ENCODE results near the gene SLC49A3. TPM values are rescaled to one million over a fixed set of nuclear protein-coding genes. Genes with fewer than 3 reads are reported as not detected.
A peak's percentile ranks its signal among the peaks of the same experiment; 100 is the strongest.
"Not testable (repeated sequence)": the region's sequence is repeated elsewhere in the genome, so short reads cannot be mapped to it uniquely, and the experiment has no call there.

The SLC49A3 gene
- total and polyA plus RNA-seq, 2 donors (not counting 1 experiment from before 2014, with no cell fraction given): 0.42 to 5.1 TPM

GRCh38 chr4:706834-707598, 18.1 kb upstream of the SLC49A3 start:
- Histone ChIP-seq H3K36me3 (ENCODE audit: control insufficient read depth, insufficient read depth, low read length) (no peaks in the 10 kb centered on the region), H4K20me1 (ENCODE audit: control insufficient read depth, extremely low read depth, insufficient read depth, low read length) (peaks cover 3% of the 10 kb centered on the region)

GRCh38 chr4:706083-706633, 17.2 kb upstream of the SLC49A3 start:
- not testable (repeated sequence) for H3K36me3 ChIP-seq (ENCODE audit: control insufficient read depth, insufficient read depth, low read length); H3K4me1 ChIP-seq (ENCODE audit: control insufficient read depth, extremely low read depth, insufficient read depth, low read length); H2AFZ ChIP-seq (ENCODE audit: low read length); H4K20me1 ChIP-seq (ENCODE audit: control insufficient read depth, extremely low read depth, insufficient read depth, low read length); DNase-seq (ENCODE audit: low read depth in 2 of 2); H3K27me3 ChIP-seq (ENCODE audit: control insufficient read depth, insufficient read depth, low read length); H3K9me3 ChIP-seq (ENCODE audit: control insufficient read depth, insufficient read depth, low read depth, low read length)
- Histone ChIP-seq H3K4me3 (replicated peaks in 1 of 4; ENCODE audit: control extremely low read depth in 1 of 4, insufficient read depth in 1 of 4, low read depth in 3 of 4, low read length in 4 of 4) (peak overlapping the region; percentile 78 to 88 (median 80)), H3K9ac (ENCODE audit: insufficient read depth, low read length) (peak overlapping the region; percentile 98), H3K4me2 (ENCODE audit: extremely low read depth, insufficient read depth, low read length) (peak overlapping the region; percentile 40), H3K27ac (ENCODE audit: insufficient read depth, low read length) (peak overlapping the region; percentile 92), H3K79me2 (ENCODE audit: control insufficient read depth, insufficient read depth, low read length) (peaks cover 43% of the 10 kb centered on the region)

More at GRCh38 chr4:706834-707598, 18.1 kb upstream of the SLC49A3 start:
- no peaks in the 10 kb centered on the region for H3K4me1 ChIP-seq (ENCODE audit: control insufficient read depth, extremely low read depth, insufficient read depth, low read length)
- H3K9ac ChIP-seq (ENCODE audit: insufficient read depth, low read length): peak overlapping the region; percentile 63
- DNase-seq (ENCODE audit: low read depth in 2 of 2): no peak
- H3K79me2 ChIP-seq (ENCODE audit: control insufficient read depth, insufficient read depth, low read length): peaks cover 44% of the 10 kb centered on the region
- peak overlapping the region; percentile 20 for H3K27ac ChIP-seq (ENCODE audit: insufficient read depth, low read length)
- peak overlapping the region; percentile 38 to 88 (median 80) for H3K4me3 ChIP-seq (replicated peaks in 1 of 4; ENCODE audit: control extremely low read depth in 1 of 4, insufficient read depth in 1 of 4, low read depth in 3 of 4, low read length in 4 of 4)
- TF ChIP-seq CTCF (conservative IDR thresholded peaks at IDR 0.05 in 1 of 2, IDR thresholded peaks at IDR 0.05 in 1 of 2; ENCODE audit: low read depth in 1 of 2, low read length in 2 of 2) (no peak), EZH2 (IDR thresholded peaks at IDR 0.05; ENCODE audit: low read length, missing control alignments) (no peak)
- no peaks in the 10 kb centered on the region for H3K9me3 ChIP-seq (ENCODE audit: control insufficient read depth, insufficient read depth, low read depth, low read length)
- H2AFZ ChIP-seq (ENCODE audit: low read length): no peak overlapping the region
- no peaks in the 10 kb centered on the region for H3K27me3 ChIP-seq (ENCODE audit: control insufficient read depth, insufficient read depth, low read length)
- peak overlapping the region; percentile 92 for H3K4me2 ChIP-seq (ENCODE audit: extremely low read depth, insufficient read depth, low read length)

- Histone ChIP-seq H2AFZ (ENCODE audit: low read length) (peak within 1 kb of the TSS; percentile 75), H3K79me2 (ENCODE audit: control insufficient read depth, insufficient read depth, low read length) (peaks cover 37% of the 10 kb centered on the region), H3K4me1 (ENCODE audit: control insufficient read depth, extremely low read depth, insufficient read depth, low read length) (no peaks in the 10 kb centered on the region), H3K27me3 (ENCODE audit: control insufficient read depth, insufficient read depth, low read length) (no peaks in the 10 kb centered on the region), H3K27ac (ENCODE audit: insufficient read depth, low read length) (peak within 1 kb of the TSS; percentile 92), H3K4me3 (replicated peaks in 1 of 4; ENCODE audit: control extremely low read depth in 1 of 4, insufficient read depth in 1 of 4, low read depth in 3 of 4, low read length in 4 of 4) (peak within 1 kb of the TSS; percentile 78 to 88 (median 80)), H3K9ac (ENCODE audit: insufficient read depth, low read length) (peak within 1 kb of the TSS; percentile 98), H3K36me3 (ENCODE audit: control insufficient read depth, insufficient read depth, low read length) (no peaks in the 10 kb centered on the region), H3K4me2 (ENCODE audit: extremely low read depth, insufficient read depth, low read length) (peak within 1 kb of the TSS; percentile 92), H3K9me3 (ENCODE audit: control insufficient read depth, insufficient read depth, low read depth, low read length) (no peaks in the 10 kb centered on the region), H4K20me1 (ENCODE audit: control insufficient read depth, extremely low read depth, insufficient read depth, low read length) (peaks cover 3% of the 10 kb centered on the region)
- peak; percentile 91 to 96 for DNase-seq (ENCODE audit: low read depth in 2 of 2)
- TF ChIP-seq CTCF (conservative IDR thresholded peaks at IDR 0.05 in 1 of 2, IDR thresholded peaks at IDR 0.05 in 1 of 2; ENCODE audit: low read depth in 1 of 2, low read length in 2 of 2): no peak
- TF ChIP-seq EZH2 (IDR thresholded peaks at IDR 0.05; ENCODE audit: low read length, missing control alignments): no peak
These were observed 16.5 kb upstream of the SLC49A3 start, which contains the start of gene PCGF3 for GRCh38 chr4:705278-706082. Gene PCGF3 (plus strand): TSS chr4:705832. CDS start chr4:733681, 27,849 bp downstream.
